ENCODE data around the gene PGLYRP1.

Gene PGLYRP1

DNA sequence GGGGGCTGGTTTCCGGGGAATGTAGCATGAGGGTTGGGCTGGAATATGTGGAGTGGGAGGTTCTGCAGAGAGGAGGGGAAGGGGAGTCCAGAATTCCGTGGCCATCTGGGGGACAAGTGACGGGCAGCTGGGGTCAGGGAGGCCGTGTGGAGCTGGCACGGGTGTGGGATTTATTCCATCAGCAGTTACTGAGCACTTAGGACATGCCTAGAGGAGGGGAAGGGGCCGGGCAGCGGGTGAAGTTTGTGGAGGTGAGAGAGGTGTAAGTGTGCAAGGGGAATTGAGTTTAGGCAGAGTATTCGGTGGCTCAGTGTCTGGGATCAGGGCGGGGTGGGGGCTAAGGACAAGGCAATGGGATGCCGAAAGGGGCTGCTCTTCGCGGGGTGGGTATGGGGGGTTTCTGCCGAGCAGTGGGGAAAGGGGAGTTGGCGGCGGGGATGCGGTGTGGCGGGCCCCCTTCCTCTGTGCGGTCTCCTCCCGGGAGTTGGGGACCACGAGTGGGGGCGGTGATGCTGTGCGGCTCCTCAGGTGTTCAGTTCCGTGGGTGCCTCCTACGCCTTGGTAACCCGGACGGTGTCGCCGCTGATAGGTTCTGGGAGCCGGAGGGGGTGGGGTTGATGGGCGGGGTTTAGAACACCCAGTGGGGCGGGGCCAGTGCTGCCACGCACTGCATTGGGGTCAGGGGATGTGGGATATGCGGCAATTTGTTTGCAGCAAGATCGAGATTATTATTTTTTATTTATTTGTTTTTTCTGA lies 22.2 kb downstream of the PGLYRP1 start:
- peak; percentile 60 for DNase-seq (ENCODE audit: low spot score)
- ChIA-PET POLR2A (ENCODE audit: low non-redundant PET) (no interaction called here), CTCF (no interaction called here)
- H3K27ac ChIP-seq, result no peak overlapping the region
- TF ChIP-seq, protein P1, sequence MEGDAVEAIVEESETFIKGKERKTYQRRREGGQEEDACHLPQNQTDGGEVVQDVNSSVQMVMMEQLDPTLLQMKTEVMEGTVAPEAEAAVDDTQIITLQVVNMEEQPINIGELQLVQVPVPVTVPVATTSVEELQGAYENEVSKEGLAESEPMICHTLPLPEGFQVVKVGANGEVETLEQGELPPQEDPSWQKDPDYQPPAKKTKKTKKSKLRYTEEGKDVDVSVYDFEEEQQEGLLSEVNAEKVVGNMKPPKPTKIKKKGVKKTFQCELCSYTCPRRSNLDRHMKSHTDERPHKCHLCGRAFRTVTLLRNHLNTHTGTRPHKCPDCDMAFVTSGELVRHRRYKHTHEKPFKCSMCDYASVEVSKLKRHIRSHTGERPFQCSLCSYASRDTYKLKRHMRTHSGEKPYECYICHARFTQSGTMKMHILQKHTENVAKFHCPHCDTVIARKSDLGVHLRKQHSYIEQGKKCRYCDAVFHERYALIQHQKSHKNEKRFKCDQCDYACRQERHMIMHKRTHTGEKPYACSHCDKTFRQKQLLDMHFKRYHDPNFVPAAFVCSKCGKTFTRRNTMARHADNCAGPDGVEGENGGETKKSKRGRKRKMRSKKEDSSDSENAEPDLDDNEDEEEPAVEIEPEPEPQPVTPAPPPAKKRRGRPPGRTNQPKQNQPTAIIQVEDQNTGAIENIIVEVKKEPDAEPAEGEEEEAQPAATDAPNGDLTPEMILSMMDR (conservative IDR thresholded peaks at IDR 0.05; ENCODE audit: low read depth), result no peak

DNA sequence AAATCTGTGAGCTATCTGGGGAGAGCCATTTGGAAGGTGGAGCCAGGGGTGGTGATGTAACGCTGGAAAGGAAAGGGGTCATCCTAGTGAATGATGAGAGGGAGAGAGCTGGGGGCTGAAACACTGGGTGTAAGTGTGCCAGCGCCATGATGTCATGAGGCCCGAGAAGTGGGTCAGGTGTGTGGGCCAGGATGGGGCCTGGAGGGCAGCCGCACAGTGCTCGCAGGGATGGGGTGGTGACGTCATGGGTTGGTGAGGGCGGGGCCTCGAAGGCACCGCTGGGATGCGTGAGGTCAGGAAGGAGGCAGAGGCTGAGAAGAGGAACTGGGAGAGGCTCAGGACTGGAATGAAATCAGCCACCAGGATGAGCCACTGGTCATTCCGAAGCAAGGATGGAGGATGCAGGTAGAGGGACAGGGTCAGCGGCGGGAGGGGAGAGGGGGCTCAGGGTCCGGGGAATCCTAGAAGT lies 23.2 kb downstream of the PGLYRP1 start:
- TF ChIP-seq, protein P1 (conservative IDR thresholded peaks at IDR 0.05; ENCODE audit: low read depth), result no peak
- ChIA-PET POLR2A (ENCODE audit: low non-redundant PET) (no interaction called here), CTCF (no interaction called here)
- no peak overlapping the region for H3K27ac ChIP-seq
- no peak for DNase-seq (ENCODE audit: low spot score)

- TF ChIP-seq, protein P1 (conservative IDR thresholded peaks at IDR 0.05; ENCODE audit: low read depth), result no peak
- ChIA-PET CTCF (interaction anchor here (0.6 kb wide), 1 partner anchor 543 kb away, joined by 3 read pairs; no protein-coding TSS in a partner anchor), POLR2A (ENCODE audit: low non-redundant PET) (no interaction called here)
- no peak overlapping the region for H3K27ac ChIP-seq
- no peak for DNase-seq (ENCODE audit: low spot score)
These were observed 24.0 kb downstream of the PGLYRP1 start for GRCh38 chr19:45998834-45999233.

DNA sequence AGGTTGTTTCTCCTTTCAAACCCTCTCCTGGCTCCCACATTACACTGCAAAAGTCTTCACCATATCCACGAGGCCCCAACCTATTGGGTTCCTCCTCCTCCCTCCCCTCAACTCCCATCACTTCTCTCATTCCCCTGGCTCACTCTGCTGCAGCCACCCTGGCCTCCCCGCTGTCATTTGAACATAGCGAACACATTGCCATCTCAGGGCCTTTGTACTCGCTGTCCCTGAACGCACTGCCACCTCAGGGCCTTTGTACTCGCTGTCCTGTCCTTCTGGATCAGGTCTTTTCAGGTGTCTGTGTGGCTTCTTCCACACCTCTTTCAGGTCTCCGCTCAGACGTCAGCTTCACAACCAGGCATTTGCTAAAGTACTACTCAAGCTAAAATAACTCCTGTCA lies 25.9 kb downstream of the PGLYRP1 start:
- TF ChIP-seq, protein P1 (conservative IDR thresholded peaks at IDR 0.05; ENCODE audit: low read depth), result no peak
- POLR2A ChIA-PET (ENCODE audit: low non-redundant PET), result no interaction called here

DNA sequence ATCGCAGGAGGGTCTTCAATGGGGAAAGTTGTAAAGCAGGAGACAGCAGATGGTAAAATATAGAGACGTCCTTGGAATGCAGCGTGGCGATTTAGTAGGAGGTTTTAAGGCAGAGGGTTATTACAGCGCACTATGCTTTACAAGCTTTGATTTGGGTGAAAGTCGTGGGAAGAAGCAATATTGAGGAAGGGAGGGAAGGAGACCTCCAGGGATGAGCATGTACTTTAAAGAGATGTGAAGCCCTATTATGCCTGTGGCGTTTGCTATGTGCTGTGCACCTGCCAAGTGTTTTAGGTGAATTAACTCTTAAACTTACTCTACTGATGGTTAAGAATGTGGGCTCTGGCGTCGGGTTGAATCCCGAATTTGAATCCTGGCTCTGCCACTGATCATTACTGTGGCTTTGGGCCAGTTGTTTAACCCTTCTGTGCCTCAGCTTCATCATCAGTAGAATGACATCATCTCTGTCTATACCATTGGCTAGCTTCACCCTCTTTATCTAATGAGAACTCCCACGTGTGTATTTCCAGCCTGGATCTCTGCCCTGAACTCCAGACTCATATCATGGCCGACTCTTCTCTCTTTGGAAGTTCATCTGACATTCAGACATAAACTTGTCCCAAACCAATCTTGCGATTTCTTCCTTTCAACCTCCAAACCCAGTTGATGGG lies 27.0 kb downstream of the PGLYRP1 start:
- ChIA-PET CTCF (interaction anchor here (0.5 to 0.9 kb wide), 2 partner anchors 20 to 195 kb away, joined by 3 read pairs; no protein-coding TSS in a partner anchor), POLR2A (ENCODE audit: low non-redundant PET) (no interaction called here)
- TF ChIP-seq, protein P1 (conservative IDR thresholded peaks at IDR 0.05; ENCODE audit: low read depth), result no peak
- H3K27ac ChIP-seq, result peak overlapping the region; percentile 62
- no peak for DNase-seq (ENCODE audit: low spot score)

More for the DNA sequence above, 25.9 kb downstream of the PGLYRP1 start:
- DNase-seq (ENCODE audit: low spot score), result no peak
- no peak overlapping the region for H3K27ac ChIP-seq
- CTCF ChIA-PET, result no interaction called here

GRCh38 chr19:45994998-45995714 lies 27.7 kb downstream of the PGLYRP1 start, which contains the start of gene CCDC61:
TSS of gene CCDC61 (plus strand) at chr19:45995467. CDS start at chr19:46003019, 7,552 bp downstream.
- DNase-seq (ENCODE audit: low spot score), result peak; percentile 100
- peak within 1 kb of the TSS; percentile 62 for H3K27ac ChIP-seq
- TF ChIP-seq, protein P1 (conservative IDR thresholded peaks at IDR 0.05; ENCODE audit: low read depth), result no peak
- ChIA-PET POLR2A (ENCODE audit: low non-redundant PET) (interaction anchor here (0.5 to 0.6 kb wide), 2 partner anchors 265 to 278 kb away, joined by 3 to 5 read pairs; no protein-coding TSS in a partner anchor), CTCF (interaction anchor here (0.5 to 1.5 kb wide), 2 partner anchors 34 to 194 kb away, joined by 3 read pairs; no protein-coding TSS in a partner anchor)

Data from RWPE1 (cell line).